SHP77 treated with DMSO at 0.1 percent for 48 hours (cell line): ENCODE measurements around the gene TMEM234.
A peak's percentile ranks its signal among the peaks of the same experiment; 100 is the strongest.

Experiments
- DNase-seq: peaks from one replicate; lab custom pipeline; 2025; lab: John Stamatoyannopoulos, UW

Gene TMEM234

DNA sequence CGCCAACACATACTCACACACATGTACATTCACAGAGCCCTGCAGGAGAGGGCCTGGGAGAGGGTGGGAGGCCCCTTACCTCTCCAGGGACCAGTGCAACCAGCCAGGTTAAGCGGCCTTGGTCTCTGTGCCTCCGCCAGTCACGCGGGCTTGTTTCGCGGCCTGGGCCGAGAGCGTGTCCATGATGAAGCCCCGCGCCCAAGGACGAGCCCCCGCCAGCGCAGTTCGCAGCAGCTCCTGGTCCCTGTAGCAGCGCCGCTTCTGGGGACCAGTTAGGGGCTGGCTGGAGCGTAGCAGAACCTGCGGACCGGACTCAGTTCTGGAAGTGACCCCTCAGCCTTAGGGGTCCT lies 17.6 kb upstream of the TMEM234 start:
- no peak for DNase-seq

DNA sequence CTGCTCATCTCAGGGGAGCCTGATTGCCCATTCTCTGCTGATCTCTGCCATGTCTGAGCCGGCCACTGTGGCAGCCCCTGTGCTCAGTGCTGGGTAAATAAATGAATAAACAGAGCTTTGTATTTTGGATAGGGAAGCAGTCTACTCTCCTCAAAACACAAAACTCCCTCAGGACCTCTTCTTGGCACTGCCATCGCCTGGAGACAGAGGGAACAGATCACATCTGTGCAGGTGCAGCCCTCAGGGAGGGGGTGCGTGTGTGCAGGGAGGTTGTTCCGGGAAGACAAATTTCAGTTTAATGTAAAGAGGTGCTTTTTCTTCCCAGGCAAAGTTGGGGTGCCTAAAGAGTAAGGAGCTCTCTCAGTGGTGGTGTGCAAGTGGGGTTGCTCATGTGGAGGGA lies 17.2 kb upstream of the TMEM234 start:
- DNase-seq, result no peak

DNA sequence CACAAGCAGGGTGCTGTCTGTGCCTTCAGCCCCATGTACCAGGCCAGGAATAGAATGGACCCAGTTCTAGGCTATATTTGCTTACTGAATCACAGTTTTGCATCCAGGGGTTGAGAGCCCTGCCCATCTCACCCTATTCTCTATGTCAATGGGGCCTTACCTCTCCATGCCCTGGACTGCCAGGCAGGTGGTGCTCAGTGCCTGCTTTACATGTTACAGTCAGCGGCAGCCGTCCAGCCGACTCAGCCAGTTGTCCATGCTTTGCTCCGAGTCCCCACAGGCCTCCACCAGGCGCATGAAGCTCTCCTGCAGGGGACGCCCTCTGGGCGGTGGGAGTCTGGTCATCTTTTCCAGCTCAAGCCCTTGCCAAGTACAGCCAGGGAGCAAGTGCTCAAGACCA lies 12.6 kb upstream of the TMEM234 start:
- no peak for DNase-seq

DNA sequence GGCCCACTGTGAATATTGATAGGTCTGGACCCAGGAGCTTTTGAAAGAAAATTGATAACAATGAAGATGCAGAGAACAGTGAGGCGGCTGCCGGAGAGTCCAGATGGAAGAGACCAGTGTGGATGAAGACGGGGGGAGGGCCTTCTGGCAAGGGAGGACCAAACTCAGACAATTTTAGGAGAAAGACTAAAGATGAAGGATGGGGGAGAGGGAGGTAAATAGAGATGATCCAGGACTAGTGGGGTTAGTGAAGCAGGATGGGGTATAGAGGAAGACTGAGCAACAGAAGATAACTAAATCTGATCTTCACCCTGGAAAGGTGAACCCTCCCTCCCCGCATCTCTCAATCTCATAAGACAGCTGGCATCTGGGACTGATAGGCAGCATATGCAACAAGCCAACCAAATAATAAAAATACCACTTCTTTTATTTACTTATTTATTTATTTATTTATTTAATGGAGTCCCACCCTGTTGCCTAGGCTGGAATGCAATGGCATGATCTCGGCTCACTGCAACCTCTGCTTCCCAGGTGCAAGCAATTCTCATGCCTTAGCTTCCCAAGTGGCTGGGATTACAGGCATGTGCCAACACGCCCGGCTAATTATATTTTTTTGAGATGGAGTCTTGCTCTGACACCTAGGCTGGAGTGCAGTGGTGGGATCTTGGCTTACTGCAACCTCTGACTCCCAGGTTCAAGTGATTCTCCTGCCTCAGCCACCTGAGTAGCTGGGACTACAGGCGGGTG lies 10.6 kb upstream of the TMEM234 start:
- DNase-seq, result no peak

DNA sequence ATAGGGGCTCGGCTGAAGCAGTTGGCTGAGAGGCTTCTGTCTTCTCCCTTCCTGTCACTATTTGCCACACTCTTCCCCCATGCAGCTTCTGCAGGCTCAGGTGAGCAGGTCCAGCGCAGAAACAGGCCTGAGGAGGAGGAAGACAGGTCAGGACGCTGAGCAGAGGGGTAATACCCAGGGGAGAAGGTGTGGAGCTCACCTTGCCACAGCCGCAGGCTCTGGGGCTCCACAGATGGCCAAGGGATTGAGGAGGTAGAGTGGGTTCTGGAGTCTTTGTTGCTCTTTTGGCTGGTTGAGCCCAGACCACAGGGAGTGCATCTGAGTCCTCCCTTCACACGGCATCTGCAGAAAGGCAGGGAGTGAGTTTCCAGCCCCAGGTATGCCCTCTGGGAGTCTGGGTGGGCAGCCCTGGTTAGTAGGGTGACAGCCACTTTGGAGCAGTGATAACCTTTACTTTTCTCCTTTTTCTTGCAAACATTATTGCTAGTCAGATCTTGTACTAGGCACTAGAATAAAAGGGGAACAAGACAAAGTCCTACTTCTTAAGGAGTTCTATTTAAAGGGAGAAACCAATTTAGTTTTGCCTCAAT lies 9.8 kb upstream of the TMEM234 start:
- DNase-seq, result no peak

DNA sequence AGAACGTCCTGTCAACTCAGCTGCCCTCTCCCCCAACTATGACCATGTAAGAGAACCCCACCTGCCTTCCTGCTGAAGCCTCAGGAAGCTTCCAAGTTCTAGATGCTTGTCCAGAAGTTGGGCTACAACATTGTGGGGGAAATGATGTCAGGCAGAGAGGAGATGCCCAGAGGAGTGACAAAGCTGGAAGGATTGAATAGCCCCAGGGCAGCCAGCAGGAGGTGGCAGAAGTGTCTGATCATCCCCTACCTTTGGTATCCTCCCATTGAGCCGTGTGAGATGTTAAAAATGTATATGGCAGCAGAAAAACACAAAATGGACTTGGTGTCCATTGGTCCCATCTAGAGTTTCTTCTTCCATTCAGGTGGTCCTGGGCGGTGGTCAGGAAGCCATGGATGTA lies 6.6 kb upstream of the TMEM234 start:
- no peak for DNase-seq

DNA sequence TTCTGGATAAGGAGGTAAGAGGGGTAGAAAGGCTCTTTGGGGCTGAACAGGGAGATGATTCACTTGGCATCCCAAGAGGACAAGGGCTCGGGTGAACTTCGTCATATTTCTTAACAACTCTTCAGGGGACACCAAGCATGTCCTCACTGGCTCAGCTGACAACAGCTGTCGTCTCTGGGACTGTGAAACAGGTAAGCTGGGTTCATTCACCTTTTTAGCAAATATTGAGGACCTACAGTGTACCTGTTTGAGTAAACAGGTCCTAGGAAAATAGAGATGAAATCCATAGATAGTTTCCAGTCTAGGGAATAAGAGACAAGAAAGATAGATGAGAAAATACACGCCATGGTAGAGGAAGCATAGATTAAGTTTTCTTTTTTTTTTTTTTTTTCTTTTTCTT lies 2.1 kb upstream of the TMEM234 start:
- no peak for DNase-seq

DNA sequence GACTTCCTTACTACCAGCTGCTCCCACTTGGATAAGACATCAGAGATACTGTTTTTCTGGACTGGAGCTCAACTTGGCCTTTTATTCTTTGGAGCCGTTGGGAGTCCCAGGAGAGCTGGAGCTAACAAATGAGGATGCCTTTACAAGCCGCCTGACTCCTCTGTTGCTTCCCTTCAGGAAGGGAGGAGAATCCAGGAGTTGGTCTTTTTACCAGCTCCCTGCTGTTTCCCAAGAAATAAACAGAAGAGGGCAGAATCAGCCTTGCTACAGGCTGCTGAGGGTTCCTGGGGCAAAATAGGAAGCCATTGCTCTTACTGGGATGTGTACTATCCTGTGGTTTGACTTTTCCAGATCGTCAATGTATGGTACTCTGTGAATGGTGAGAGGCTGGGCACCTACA lies 1.5 kb upstream of the TMEM234 start:
- DNase-seq, result no peak

DNA sequence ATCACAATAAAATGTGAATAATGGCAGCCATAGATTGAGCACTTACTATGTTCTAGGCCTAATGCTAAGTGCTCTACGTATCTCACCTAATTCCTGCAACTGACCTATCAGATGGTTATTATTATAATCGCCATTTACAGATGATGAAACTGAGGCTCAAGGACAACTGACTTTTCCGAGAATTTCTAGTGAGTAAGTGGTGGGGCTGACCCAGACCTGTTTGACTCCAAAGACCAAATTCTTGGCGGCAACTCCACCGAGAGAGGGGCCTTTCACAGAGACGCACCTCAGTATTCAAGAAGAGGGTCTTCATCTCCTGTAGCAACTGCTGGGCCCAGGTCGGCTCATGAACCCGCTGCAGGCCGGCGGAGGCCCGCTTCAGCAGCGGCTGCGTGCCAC lies 573 bp downstream of the TMEM234 start:
- DNase-seq, result no peak

DNA sequence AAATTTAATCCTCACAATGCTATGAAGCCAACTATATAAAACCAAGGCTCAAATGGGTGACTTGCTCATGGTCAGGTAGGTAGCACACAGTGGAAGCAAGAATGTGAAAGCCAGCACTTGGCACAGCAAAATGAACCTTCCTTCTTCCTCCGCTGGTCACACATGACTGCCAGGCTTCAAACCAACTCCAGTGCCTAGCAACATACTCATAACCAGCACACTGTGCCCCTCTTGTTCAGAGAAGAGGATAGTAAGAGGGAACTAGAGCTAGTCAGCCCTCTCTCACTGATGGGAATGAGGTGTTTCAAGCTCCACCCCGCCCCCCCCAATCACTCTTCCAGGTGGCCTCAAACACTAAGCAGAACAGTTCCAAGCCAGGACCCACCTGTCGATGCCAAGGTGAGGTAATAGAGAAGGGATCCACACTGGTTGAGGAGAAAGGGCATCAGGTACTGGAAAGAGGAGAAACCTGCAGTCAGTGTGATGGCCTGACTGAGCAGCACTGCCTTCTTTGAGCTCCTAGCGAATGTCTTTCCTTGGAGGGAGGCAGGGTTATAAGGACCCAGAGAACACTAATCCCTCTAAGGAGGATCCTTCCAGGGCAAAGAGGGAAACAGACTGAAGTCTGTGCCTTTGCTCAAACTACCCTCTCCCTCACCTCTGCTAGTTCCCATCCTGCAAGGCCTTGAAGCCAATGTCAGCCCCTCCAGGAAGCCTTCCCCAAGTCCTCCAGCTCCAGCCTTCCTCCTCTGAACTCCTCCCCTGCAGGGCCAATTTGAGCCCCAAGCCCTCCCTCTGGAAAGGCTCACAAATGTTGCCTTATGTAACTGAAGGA lies 1.2 kb downstream of the TMEM234 start:
- DNase-seq, result no peak

DNA sequence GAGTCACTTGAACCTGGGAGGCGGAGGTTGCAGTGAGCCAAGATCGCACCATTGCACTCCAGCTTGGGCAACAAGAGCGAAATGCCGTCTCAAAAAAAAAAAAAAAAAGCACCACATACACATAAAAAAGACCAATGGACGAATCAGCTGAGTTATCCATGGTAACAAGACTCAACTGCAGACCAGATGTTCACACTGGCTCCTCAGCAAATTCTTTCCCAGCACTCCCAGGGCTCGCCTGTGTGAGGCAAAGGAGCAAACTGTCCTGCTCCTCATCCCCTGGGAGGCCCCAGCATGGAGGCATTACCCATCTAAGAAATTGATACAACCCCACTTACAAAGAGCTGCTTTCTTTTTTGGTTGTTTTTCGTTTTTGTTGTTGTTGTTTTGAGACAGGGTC lies 3.1 kb downstream of the TMEM234 start:
- no peak for DNase-seq

DNA sequence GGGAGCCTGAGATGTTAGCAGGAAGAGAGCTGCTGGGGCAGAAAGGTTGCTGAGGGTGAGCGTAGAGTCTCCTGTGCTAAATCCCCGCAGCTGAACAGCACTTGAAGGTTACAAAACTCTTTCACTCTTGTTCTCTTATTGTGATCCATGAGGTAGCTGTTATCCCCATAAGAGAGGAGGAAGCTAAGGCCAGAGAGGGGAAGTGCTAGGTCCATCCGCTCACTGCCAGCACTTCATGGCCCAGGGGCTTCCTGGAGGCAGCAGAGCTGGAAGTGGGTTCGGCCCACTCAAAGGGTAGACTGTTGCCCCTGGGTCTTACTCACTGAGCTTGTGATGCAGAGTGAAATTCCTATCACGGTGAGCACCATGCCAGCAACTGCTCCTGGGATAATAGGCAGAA lies 5.6 kb downstream of the TMEM234 start:
- no peak for DNase-seq

DNA sequence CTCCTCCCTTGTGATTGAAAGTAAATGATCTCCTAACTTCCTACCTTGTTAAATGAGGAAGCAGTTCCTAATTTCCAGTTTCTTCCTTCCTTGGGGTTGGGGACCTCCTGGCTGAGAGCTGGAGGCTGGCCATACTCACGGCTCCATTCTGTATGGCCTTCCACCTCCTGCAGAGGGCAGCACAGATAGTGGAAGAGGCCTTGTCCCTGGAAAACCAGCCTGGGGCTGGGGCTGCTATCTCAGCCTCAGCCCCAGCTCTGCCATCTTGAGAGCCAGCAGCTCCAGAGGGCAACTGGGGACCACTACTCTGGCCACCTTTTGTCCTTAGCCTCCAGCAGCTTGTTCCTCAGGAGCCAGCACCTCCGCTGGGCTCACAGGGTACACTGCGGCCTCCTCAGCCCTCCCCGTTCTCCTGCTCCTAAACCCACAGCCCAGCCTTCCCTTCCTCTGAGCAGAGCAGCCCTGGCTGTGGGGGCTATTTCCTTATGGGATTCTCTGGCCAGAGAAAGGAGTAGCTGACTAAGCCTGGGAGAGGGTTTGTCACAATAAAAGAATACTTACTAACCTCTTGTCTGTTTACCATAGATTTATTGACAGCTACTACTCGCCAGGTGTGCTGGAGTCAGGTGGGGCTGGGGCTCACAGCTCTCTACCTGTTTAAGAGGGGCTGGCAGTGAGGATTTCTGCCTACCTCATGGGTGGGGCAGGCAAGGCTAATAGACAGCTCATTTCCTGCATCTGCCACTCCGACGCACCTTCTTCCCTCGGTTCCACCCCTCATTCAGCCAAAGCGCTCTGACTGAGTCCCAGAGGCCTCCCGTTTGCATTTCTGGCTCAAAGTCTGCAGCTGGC lies 6.3 kb downstream of the TMEM234 start:
- DNase-seq, result peak; percentile 33

DNA sequence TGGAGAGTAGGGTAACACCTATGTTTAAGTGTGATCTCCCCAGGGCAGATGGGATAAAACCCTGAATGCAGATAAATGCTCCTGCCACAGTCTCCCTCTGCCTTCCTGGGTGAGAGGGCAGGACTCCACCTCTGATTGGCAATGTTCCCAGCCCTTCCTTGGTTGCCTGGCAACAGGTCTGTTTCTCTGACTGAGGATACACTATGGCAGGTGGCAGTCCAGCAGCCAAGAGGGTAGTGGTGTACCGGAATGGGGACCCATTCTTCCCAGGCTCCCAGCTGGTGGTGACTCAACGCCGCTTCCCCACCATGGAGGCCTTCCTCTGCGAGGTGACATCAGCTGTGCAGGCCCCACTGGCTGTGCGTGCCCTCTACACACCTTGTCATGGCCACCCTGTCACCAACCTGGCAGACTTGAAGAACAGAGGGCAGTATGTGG lies 13.2 kb downstream of the TMEM234 start, which contains the start of gene DCDC2B:
Gene DCDC2B, plus strand, starts transcription at position 199 of the 438 bp plus-strand sequence. Its CDS starts 5 bp downstream, at position 204.
- peak; percentile 93 for DNase-seq

DNA sequence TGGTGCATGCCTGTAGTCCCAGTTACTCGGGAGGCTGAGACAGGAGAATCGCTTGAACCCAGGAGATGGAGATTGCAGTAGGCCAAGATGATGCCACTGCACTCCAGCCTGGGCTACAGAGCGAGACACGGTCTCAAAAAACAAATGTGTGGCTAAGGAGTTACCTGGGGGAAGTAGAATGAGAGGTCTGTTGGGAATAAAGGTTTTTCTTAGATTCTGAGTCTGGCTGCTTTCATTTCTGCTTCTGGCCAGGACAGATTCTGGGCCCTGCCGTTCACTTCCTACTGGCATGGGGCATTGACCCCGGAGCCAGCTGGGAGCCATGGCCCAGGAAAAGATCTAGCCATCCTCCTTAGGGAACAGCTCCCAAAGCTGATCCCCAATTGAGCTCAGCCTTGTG lies 13.7 kb downstream of the TMEM234 start:
- no peak for DNase-seq

DNA sequence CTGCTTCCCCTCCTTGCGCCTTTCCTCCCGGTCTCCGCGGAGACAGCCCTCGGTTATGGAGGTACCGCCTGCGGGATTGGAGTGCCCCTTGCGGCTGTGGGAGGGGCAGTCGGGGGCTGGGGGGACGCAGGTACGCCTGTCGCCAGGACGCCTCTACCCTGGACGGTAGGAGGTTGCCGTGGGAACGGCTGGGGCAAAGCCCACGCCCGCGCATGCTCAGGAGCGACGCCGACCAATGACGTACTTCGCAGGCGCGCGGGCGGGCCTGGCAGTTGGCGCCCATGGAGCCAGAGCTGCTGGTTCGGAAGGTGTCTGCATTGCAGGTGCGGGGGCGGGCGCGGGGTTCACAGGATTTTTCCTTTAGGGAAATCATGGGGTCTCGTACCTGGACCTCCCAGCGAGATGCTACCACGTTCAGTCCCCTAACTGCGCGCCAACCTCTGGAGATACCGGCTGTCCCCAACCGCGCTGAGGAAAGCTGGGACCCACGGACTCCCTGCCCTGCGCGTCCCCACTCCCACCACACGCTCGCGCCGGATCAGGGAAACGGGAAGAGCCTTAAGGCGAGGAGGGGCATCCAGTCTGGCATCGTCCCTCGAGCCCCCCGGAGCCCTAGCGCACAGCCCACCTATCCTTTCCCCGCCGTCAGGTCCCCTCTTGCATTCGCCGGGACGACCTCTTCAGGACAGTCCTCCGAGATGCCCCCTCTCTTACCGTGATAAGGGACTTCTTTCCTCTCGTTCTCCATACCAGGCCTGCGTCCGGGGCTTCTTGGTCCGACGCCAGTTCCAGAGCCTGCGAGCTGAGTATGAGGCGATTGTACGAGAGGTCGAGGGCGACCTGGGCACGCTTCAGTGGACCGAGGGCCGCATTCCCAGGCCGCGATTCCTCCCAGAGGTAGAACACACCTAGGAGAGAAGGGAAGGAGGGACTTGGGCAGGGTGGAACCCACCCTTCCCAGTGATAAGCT lies 16.5 kb downstream of the TMEM234 start, which contains the start of gene IQCC:
Gene IQCC, plus strand, starts transcription at position 271 of the 970 bp plus-strand sequence. Its CDS starts 11 bp downstream, at position 282.
- DNase-seq, result peak; percentile 86

DNA sequence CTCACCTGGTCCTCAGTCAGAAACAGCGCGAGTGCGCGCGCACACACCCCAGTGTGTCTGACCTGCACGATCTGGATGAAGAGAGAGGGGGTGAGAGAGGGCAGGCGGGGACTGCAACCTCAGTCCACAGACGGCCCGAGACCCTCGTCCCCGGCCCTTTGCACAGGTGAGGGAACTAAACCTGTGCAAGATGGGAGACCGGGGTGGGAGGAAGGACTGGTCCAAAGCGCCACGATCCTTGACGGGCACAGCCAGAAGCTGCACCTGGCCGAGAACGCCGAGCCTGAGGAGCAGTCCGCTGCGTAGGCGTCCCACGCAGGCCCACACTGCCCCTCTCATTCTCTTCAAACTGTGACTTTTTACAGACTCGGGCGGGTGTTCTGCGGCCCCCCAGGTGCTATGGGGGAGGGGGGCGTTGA lies 17.2 kb downstream of the TMEM234 start:
- no peak for DNase-seq

DNA sequence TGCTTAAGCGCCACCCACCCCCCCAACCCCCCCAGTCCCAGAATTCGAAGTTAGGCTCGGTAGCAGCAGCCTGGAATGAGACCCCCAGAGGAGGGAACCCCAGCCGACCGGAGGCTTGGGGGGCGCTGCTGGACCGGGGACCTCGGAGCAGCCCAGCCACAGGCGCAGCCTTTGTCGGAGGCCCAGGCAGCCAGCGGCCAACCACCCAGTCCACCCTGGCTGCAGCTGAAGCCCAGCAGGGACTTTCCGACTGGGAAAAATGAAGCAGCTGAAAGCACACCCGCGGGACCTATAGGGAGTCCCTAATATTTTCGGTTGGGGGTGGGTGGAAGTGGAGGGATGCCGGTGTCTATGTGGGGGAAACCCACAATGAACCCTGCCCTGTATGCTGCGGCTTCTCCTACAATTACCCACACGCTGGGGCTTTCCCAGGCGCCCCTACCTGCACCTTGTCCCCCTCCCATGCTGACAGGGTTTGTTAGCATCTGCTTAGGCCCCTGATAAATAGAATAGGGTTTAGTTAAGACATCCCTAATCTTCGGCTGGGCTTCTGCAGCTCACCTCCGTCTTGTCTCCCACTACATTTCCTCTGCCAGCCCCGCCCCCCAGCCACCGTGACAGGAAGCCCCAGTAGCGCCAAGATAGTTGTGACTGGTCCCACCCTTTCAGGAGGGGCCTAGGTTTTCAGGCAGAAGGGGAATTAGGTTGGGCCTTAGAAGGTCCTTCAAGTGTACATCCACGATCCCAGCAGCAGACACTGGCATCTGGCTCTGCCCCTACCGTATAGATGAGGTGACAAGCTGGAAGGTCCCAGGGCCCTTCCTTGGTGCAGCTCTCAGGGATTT lies 20.9 kb downstream of the TMEM234 start:
- no peak for DNase-seq

DNA sequence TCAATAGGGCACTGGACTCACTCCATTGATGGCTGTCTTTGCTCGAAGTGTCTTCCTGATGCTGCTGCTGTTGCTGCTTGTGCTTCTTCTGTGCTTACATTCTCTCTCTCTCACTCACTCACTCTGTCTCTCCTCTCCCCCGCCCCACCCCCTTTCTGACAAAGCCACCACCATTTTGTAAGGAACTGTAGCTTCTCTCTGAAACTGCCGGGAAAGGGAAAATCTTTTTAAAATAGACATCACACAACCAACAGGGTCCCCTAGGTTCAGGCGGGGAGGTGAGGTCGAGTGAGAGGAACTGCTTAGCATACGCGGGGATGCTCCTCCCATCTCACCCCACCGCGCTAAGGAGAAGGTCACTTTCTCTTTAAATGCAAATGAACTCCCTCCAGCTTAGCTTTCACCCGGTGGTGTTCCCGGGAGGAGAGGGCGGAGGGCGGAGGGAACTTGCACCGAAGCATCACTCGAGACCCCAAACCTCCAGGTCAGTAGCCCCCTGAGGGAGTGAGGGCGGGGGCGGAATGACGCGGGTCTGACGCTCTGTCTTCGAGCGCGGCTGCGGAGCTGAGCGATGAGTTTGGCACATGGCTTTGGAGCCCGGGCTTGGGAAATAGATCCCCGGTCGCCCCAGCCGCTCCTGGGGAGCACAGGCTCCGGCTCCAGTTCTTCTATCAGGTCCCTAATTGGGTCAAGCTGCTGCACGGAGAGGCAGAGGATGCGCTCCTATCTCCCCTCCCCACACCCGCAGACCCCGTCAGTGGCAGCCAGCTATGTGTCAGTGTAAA lies 21.7 kb downstream of the TMEM234 start, which contains the start of gene CCDC28B:
Gene CCDC28B, plus strand, starts transcription at position 370 of the 785 bp plus-strand sequence. CDS start 1,341 bp downstream, outside the sequence.
- DNase-seq, result peak; percentile 36
